ENCODE results near the gene KIAA1671. TPM values are rescaled to one million over a fixed set of nuclear protein-coding genes. Genes with fewer than 3 reads are reported as not detected.

The KIAA1671 gene
- total and polyA plus RNA-seq, 2 of the 13 experiments (the other 11 are each of a cell fraction or from before 2014, with no cell fraction given) = 13.5 to 13.6 TPM

- no peak for TF ChIP-seq ZNF512 (CRISPR knock-in tag; IDR thresholded peaks at IDR 0.05)
- TF ChIP-seq ZNF879 (CRISPR knock-in tag; IDR thresholded peaks at IDR 0.05) = no peak
- TF ChIP-seq DPF2 (CRISPR knock-in tag; IDR thresholded peaks at IDR 0.05; ENCODE audit: borderline replicate concordance, low read depth) = peak; percentile 51; the same call in 1 of the 2 replicates
- TF ChIP-seq NCOA5 (CRISPR knock-in tag; IDR thresholded peaks at IDR 0.05) = no peak
- peak; percentile 60; the same call in 1 of the 2 replicates for TF ChIP-seq JUN (CRISPR knock-in tag; IDR thresholded peaks at IDR 0.05)
- TF ChIP-seq THYN1 (CRISPR knock-in tag; IDR thresholded peaks at IDR 0.05; ENCODE audit: borderline replicate concordance, low read depth) = no peak
- TF ChIP-seq ZNF616 (CRISPR knock-in tag; IDR thresholded peaks at IDR 0.05; ENCODE audit: low read depth) = no peak
- peak; percentile 63 for TF ChIP-seq MED1 (CRISPR knock-in tag; IDR thresholded peaks at IDR 0.05)
- no peak for TF ChIP-seq ZNF431 (CRISPR knock-in tag; IDR thresholded peaks at IDR 0.05; ENCODE audit: borderline replicate concordance, low read depth)
- no peak for TF ChIP-seq GLI4 (CRISPR knock-in tag; IDR thresholded peaks at IDR 0.05; ENCODE audit: borderline replicate concordance)
- TF ChIP-seq AGO2 (optimal IDR thresholded peaks at IDR 0.05; ENCODE audit: low read depth, low read length) = no peak
- no peak for TF ChIP-seq E2F2 (CRISPR knock-in tag; IDR thresholded peaks at IDR 0.05; ENCODE audit: borderline replicate concordance)
- no peak for TF ChIP-seq SOX13 (IDR thresholded peaks at IDR 0.05)
- TF ChIP-seq SOX13 (CRISPR knock-in tag; conservative IDR thresholded peaks at IDR 0.05 in 1 of 2, IDR thresholded peaks at IDR 0.05 in 1 of 2) = no peak
- TF ChIP-seq REST (IDR thresholded peaks at IDR 0.05; ENCODE audit: borderline replicate concordance in 1 of 2, low read depth in 1 of 2, low read length in 2 of 2) = no peak
- no peak for TF ChIP-seq ZNF510 (CRISPR knock-in tag; IDR thresholded peaks at IDR 0.05; ENCODE audit: low read depth)
- no peak for TF ChIP-seq ZNF746 (CRISPR knock-in tag; IDR thresholded peaks at IDR 0.05)
- no peak for TF ChIP-seq RBFOX2 (IDR thresholded peaks at IDR 0.05; ENCODE audit: low read depth, low read length)
- TF ChIP-seq HNF4A (CRISPR knock-in tag; IDR thresholded peaks at IDR 0.05) = peak; percentile 62; the same call in 1 of the 2 replicates
These were observed 100.8 kb downstream of the KIAA1671 start (continued) for GRCh38 chr22:25053153-25053805.
